ENCODE data around the gene ZC3H12D.

ZC3H12D gene

GRCh38 chr6:149440735-149441671 lies 43.8 kb downstream of the ZC3H12D start:
- no peak for FAIRE-seq

- FAIRE-seq = no peak
These were observed 45.2 kb downstream of the ZC3H12D start for GRCh38 chr6:149439626-149440025.

- FAIRE-seq = no peak
These were observed 46.0 kb downstream of the ZC3H12D start for GRCh38 chr6:149438855-149439254.

- FAIRE-seq = no peak
These were observed 47.6 kb downstream of the ZC3H12D start for GRCh38 chr6:149437212-149437611.

GRCh38 chr6:149436647-149437046 lies 48.2 kb downstream of the ZC3H12D start:
- no peak for FAIRE-seq

GRCh38 chr6:149435919-149436586 lies 48.8 kb downstream of the ZC3H12D start:
- FAIRE-seq = no peak

GRCh38 chr6:149433881-149434280 lies 50.9 kb downstream of the ZC3H12D start:
- FAIRE-seq = no peak

- FAIRE-seq = no peak
These were observed 51.4 kb downstream of the ZC3H12D start for GRCh38 chr6:149433405-149433804.

GRCh38 chr6:149431905-149432775 lies 52.7 kb downstream of the ZC3H12D start:
- no peak for FAIRE-seq

- no peak for FAIRE-seq
These were observed 55.1 kb downstream of the ZC3H12D start for GRCh38 chr6:149429427-149430360.

DNA sequence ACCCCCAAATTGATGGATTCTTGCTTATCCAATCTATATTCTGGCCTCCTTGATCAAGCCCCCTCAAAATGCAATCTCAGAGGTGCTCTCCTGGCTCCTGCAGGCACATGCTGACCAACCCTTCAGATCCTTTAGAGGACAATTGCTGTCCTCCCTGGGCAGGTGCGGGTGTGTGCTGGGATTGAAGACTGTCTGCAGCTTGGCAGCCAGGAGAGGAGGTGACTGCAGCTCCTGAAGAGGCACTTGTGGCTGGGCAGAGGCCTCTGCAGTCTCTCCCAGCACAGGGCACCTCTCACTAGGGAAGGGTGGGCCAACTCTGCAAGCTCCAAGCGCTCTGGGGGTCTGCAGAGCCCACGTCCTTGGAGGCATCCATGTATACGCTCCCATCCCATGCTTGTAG lies 56.2 kb downstream of the ZC3H12D start:
- FAIRE-seq = no peak

DNA sequence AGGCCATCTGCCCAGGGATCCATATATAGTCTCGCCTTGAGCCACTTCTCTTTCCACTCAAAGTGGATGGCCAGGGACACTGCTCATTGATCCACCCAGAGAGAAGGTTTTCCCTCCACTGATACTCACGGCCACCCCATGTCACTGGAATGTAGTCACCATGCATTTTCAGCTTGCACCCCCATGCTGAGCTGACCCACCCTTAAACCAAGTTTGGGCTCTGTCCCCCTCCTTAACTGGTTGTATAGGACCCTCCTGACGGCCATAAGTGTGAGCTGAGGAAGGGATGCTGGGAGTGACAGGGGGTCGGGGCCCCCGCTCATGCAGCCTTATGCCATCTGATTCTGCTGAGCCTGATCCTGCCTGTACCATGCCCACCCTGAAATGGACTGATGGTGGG lies 59.1 kb downstream of the ZC3H12D start:
- no peak for FAIRE-seq

DNA sequence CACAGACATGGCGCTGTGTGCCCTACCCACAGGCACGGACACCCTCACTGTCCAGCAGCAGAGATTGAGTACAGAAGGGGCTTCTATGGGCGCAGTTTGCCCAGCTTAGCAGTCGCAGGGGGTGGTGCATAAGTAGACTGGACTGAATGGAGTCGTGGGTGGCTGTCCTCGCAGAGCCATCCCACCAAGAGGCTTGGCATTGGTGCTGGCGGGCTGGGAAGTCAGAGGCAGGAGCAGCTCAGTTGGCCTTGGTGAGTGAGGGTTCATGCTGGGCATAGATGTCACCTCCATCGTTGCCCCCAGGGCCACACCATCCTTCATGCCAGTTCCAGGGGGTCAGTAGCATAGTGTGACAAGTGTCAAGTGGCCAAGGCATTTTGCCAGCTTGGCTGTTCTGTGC lies 59.6 kb downstream of the ZC3H12D start:
- FAIRE-seq = no peak

GRCh38 chr6:149423964-149424440 lies 60.8 kb downstream of the ZC3H12D start:
- FAIRE-seq = no peak

DNA sequence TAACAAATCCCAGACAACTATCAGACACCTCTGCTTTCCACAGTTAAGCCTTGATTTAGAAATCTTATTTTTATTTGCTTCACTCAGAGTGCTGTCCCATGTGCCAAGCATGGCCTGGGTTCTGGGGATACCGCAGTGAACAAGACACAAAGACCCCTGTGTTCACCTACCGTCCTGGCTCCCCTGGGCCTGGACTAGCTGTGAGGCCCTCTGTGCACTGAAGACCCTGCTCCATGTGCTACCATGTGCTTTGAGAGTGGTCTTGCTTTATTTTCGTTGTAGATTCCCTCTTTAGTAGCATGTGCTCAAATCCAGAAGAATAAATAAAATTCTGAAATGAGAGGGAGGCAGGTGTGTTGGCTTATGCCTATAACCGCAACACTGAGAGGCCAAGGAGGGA lies 62.2 kb downstream of the ZC3H12D start:
- no peak for FAIRE-seq

- no peak for FAIRE-seq
These were observed 63.7 kb downstream of the ZC3H12D start for GRCh38 chr6:149421132-149421531.

DNA sequence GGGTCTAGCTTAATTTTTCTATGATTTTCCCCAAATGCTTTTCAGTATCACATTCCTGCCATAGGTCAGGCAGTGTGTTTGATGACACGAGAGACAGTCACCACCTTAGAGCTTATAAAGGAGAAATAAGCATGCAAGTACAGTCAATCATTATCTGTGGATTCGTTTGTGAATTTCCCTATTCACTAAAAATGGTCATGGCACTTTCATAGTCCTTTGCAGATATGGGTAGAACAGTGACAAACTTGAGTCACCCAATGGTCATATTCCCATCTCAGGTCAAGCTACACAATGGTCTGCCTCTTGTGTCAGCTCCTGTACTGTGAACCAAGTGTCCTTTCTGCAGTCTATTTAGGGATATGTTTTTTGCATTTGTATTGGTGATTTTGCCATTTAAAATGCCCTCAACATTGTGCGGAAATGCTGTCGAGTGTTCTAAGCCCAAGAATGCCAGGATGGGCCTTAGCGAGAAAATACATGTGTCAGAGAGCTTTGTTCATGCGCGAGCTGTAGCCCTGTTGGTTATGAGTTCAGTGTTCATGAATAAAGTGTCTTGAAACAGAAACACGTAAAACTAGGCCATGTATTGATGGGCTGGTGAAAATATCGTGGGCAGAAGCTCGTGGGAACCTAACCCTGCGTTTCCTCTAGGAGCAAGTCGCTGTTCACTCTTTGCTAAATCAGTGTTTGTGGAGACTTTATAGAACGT lies 65.0 kb downstream of the ZC3H12D start:
- FAIRE-seq = no peak

- FAIRE-seq = no peak
These were observed 70.0 kb downstream of the ZC3H12D start for GRCh38 chr6:149414821-149415220.

- no peak for FAIRE-seq
These were observed 70.8 kb downstream of the ZC3H12D start for GRCh38 chr6:149414009-149414408.

DNA sequence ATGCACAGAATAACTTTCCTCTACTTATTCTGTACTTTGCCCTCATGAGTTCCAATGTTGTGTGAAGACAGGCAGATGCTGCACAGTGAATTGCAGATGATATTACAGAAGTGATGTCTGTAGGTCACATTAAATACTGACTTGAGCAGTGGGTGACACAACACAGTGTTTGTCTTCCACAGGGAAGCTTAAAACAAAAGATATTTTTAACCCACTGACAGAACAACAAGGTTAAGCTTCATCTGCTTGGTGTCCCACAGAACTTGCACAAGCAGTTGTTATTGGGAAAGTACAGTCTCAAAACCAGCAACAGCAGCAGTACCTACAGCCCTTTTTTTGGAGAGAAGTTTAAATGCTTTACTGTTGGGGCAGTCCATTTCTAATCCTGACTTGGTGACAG lies 74.3 kb downstream of the ZC3H12D start:
- FAIRE-seq = no peak

DNA sequence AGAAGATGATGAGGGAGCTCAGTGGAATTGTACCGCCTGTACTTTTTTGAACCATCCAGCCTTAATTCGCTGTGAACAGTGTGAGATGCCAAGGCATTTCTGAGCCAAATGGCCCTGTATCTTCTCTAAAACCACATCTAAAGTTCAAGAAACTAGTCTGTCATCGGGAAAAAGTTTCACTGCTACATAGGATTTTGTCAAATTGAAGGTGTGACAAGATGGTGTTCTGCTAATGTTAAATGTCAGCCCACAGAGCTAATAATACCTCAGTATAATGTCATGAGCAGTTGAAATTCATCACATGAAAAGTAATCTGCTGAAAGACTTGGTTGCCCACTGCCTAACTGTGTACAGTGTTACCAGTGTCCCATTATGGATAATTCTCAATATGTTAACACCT lies 75.2 kb downstream of the ZC3H12D start:
- no peak for FAIRE-seq

All from TTC549 (cell line).